Measurements from ENCODE around the gene ATP6V1B1. TPM values are rescaled to one million over a fixed set of nuclear protein-coding genes. Genes with fewer than 3 reads are reported as not detected.

The ATP6V1B1 gene
- total RNA-seq, 2 donors from 2014 or later: 1.4 to 4.4 TPM

GRCh38 chr2:70893186-70893585 is 42.5 kb upstream of the ATP6V1B1 start:
- no peak overlapping the region for H3K4me3 ChIP-seq
- peaks cover 7 to 11% of the 10 kb centered on the region in 2 donors for H3K4me1 ChIP-seq (ENCODE audit: control insufficient read depth in 1 of 2, low read depth in 2 of 2)
- TF ChIP-seq CTCF (IDR thresholded peaks at IDR 0.05): no peak
- peaks cover 5% of the 10 kb centered on the region for H3K27me3 ChIP-seq (replicated peaks; ENCODE audit: insufficient read depth)
- ATAC-seq (ENCODE audit: insufficient number of reproducible peaks, low FRiP score, low read depth) (no peak), DNase-seq (ENCODE audit: low spot score) (no peak)
- no peaks in the 10 kb centered on the region for H3K36me3 ChIP-seq
- no peaks in the 10 kb centered on the region for H3K9me3 ChIP-seq
- H3K27ac ChIP-seq: no peak overlapping the region

- Histone ChIP-seq H3K27ac (no peak overlapping the region), H3K9me3 (no peaks in the 10 kb centered on the region), H3K4me1 (ENCODE audit: control insufficient read depth in 1 of 2, low read depth in 2 of 2) (peaks cover 3 to 5% of the 10 kb centered on the region in 2 donors), H3K36me3 (no peaks in the 10 kb centered on the region), H3K27me3 (replicated peaks; ENCODE audit: insufficient read depth) (no peaks in the 10 kb centered on the region), H3K4me3 (no peak overlapping the region)
- no peak for TF ChIP-seq CTCF (IDR thresholded peaks at IDR 0.05)
- no peak for ATAC-seq (ENCODE audit: insufficient number of reproducible peaks, low FRiP score, low read depth)
- no peak for DNase-seq (ENCODE audit: low spot score)
These were observed 40.9 kb upstream of the ATP6V1B1 start for GRCh38 chr2:70894765-70895164.

GRCh38 chr2:70895249-70895648 is 40.5 kb upstream of the ATP6V1B1 start:
- Histone ChIP-seq H3K9me3 (no peaks in the 10 kb centered on the region), H3K4me3 (no peak overlapping the region), H3K27ac (no peak overlapping the region), H3K4me1 (ENCODE audit: control insufficient read depth in 1 of 2, low read depth in 2 of 2) (peaks cover 8 to 10% of the 10 kb centered on the region in 2 donors), H3K36me3 (no peaks in the 10 kb centered on the region), H3K27me3 (replicated peaks; ENCODE audit: insufficient read depth) (no peaks in the 10 kb centered on the region)
- DNase-seq (ENCODE audit: low spot score) (no peak), ATAC-seq (ENCODE audit: insufficient number of reproducible peaks, low FRiP score, low read depth) (no peak)
- TF ChIP-seq CTCF (IDR thresholded peaks at IDR 0.05): no peak

GRCh38 chr2:70895998-70896764 is 39.5 kb upstream of the ATP6V1B1 start:
- Histone ChIP-seq H3K27me3 (replicated peaks; ENCODE audit: insufficient read depth) (peaks cover 5% of the 10 kb centered on the region), H3K4me1 (ENCODE audit: control insufficient read depth in 1 of 2, low read depth in 2 of 2) (peaks cover 17 to 19% of the 10 kb centered on the region in 2 donors), H3K27ac (no peak overlapping the region), H3K36me3 (no peaks in the 10 kb centered on the region), H3K9me3 (no peaks in the 10 kb centered on the region), H3K4me3 (no peak overlapping the region)
- no peak for TF ChIP-seq CTCF (IDR thresholded peaks at IDR 0.05)
- ATAC-seq (ENCODE audit: insufficient number of reproducible peaks, low FRiP score, low read depth): no peak
- DNase-seq (ENCODE audit: low spot score): no peak

GRCh38 chr2:70896765-70897202 is 38.9 kb upstream of the ATP6V1B1 start:
- Histone ChIP-seq H3K4me1 (ENCODE audit: control insufficient read depth in 1 of 2, low read depth in 2 of 2) (peaks cover 22 to 25% of the 10 kb centered on the region in 2 donors), H3K27me3 (replicated peaks; ENCODE audit: insufficient read depth) (peaks cover 11% of the 10 kb centered on the region)

More at GRCh38 chr2:70896765-70897202, 38.9 kb upstream of the ATP6V1B1 start:
- Histone ChIP-seq H3K27ac (no peak overlapping the region), H3K4me3 (no peak overlapping the region), H3K36me3 (no peaks in the 10 kb centered on the region), H3K9me3 (no peaks in the 10 kb centered on the region)
- TF ChIP-seq CTCF (IDR thresholded peaks at IDR 0.05): no peak
- DNase-seq (ENCODE audit: low spot score): no peak
- ATAC-seq (ENCODE audit: insufficient number of reproducible peaks, low FRiP score, low read depth): no peak
